RWPE1 (cell line): ENCODE data around the gene NDUFS2.
A peak's percentile ranks its signal among the peaks of the same experiment; 100 is the strongest.

ENCODE experiments used
- CTCF ChIA-PET: fragments of 350-600 bp; sonication (Branson Sonifier 250); formaldehyde crosslinking; extraction: SDS; loops from one replicate; lab custom pipeline; 2021; lab: Yijun Ruan, JAX
- POLR2A ChIA-PET: fragments of 400-600 bp; formaldehyde crosslinking; extraction: SDS; loops from one replicate; lab custom pipeline; 2020; ENCODE audit warnings: antibody characterized with exemption; ENCODE audit not compliant: low non-redundant PET; lab: Yijun Ruan, JAX
- DNase-seq: peaks from one replicate; pipeline ENCODE4 v3.0.0; 2012; ENCODE audit warnings: low spot score
- H3K27ac ChIP-seq: fragments of 450-650 bp; 2 replicates; pipeline ENCODE4 v1.5.1; 2017
- CTCF ChIP-seq: fragments of 450-650 bp; conservative IDR thresholded peaks from 2 replicates; pipeline ENCODE4 v1.5.1; 2017; ENCODE audit warnings: low read depth, mild to moderate bottlenecking

Gene NDUFS2

GRCh38 chr1:161171191-161171590 lies 31.0 kb upstream of the NDUFS2 start:
- no peak for DNase-seq
- no peak for TF ChIP-seq CTCF
- POLR2A ChIA-PET: no interaction called here
- CTCF ChIA-PET: interaction anchor here (0.8 to 0.9 kb wide), 2 partner anchors 21 to 211 kb away, joined by 3 read pairs; no protein-coding TSS in a partner anchor
- peak overlapping the region; percentile 6; the same call in 1 of the 2 replicates for H3K27ac ChIP-seq

- no peak for TF ChIP-seq CTCF
- CTCF ChIA-PET: interaction anchor here (0.9 kb wide), 1 partner anchor 210 kb away, joined by 3 read pairs; no protein-coding TSS in a partner anchor
Observed at GRCh38 chr1:161171696-161172095, 30.5 kb upstream of the NDUFS2 start.

GRCh38 chr1:161172349-161172748 lies 29.8 kb upstream of the NDUFS2 start:
- no peak overlapping the region for H3K27ac ChIP-seq
- TF ChIP-seq CTCF: no peak
- POLR2A ChIA-PET: no interaction called here
- no peak for DNase-seq
- CTCF ChIA-PET: no interaction called here

More at GRCh38 chr1:161171696-161172095, 30.5 kb upstream of the NDUFS2 start:
- POLR2A ChIA-PET: no interaction called here
- DNase-seq: no peak
- H3K27ac ChIP-seq: peak overlapping the region; percentile 6; the same call in 1 of the 2 replicates

- TF ChIP-seq CTCF: no peak
- DNase-seq: no peak
- H3K27ac ChIP-seq: no peak overlapping the region
- ChIA-PET POLR2A (no interaction called here), CTCF (no interaction called here)
Observed at GRCh38 chr1:161172776-161173376, 29.3 kb upstream of the NDUFS2 start.

GRCh38 chr1:161173711-161174110 lies 28.5 kb upstream of the NDUFS2 start:
- no peak for DNase-seq
- CTCF ChIA-PET: interaction anchor here (0.6 kb wide), 1 partner anchor 335 kb away, joined by 7 read pairs; no protein-coding TSS in a partner anchor
- TF ChIP-seq CTCF: no peak
- H3K27ac ChIP-seq: peak overlapping the region; percentile 1; the same call in 1 of the 2 replicates
- POLR2A ChIA-PET: interaction anchor here (0.7 kb wide), 1 partner anchor 69 kb away, joined by 3 read pairs; no protein-coding TSS in a partner anchor

- TF ChIP-seq CTCF: no peak
- H3K27ac ChIP-seq: no peak overlapping the region
- POLR2A ChIA-PET: no interaction called here
- CTCF ChIA-PET: interaction anchor here (1.1 kb wide), 1 partner anchor 237 kb away, joined by 3 read pairs; no protein-coding TSS in a partner anchor
- no peak for DNase-seq
Observed at GRCh38 chr1:161174911-161175310, 27.3 kb upstream of the NDUFS2 start.
